Activated CD4-positive, alpha-beta T cell treated with anti-CD3 and anti-CD28 coated beads for 48 hours (primary cell): ENCODE data around the gene CDH22.

Experiments used
- DNase-seq: peaks from one replicate; pipeline ENCODE4 v3.0.0-alpha.2; 2020

Gene CDH22

GRCh38 chr20:46133886-46134654 lies 174.2 kb downstream of the CDH22 start:
- no peak for DNase-seq

GRCh38 chr20:46132705-46133120 lies 175.6 kb downstream of the CDH22 start:
- peak; percentile 77 for DNase-seq

- DNase-seq = no peak
These were observed 176.9 kb downstream of the CDH22 start for GRCh38 chr20:46131396-46131795.

DNA sequence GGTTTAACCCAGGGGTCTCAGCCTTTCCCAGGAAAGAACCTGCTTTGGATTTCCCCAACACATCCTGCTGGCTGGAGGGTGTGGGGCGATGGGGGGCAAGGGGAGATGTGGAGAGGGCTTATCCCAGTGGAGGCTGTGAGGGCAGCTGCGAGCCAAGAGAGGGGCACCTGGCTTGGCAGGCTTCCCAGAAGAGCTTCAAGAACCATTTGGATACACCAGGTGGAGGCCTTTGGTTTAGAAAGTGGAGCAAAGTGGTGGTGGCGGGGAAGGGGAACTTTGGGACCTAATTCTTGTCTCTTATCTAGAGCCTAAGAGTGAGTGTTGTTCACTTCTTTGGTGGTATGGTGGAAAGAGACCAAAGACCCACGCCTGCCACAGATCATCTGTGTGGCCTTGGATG lies 177.8 kb downstream of the CDH22 start:
- no peak for DNase-seq

GRCh38 chr20:46129955-46130481 lies 178.3 kb downstream of the CDH22 start:
- no peak for DNase-seq

GRCh38 chr20:46128310-46129151 lies 179.8 kb downstream of the CDH22 start:
- DNase-seq = no peak

DNA sequence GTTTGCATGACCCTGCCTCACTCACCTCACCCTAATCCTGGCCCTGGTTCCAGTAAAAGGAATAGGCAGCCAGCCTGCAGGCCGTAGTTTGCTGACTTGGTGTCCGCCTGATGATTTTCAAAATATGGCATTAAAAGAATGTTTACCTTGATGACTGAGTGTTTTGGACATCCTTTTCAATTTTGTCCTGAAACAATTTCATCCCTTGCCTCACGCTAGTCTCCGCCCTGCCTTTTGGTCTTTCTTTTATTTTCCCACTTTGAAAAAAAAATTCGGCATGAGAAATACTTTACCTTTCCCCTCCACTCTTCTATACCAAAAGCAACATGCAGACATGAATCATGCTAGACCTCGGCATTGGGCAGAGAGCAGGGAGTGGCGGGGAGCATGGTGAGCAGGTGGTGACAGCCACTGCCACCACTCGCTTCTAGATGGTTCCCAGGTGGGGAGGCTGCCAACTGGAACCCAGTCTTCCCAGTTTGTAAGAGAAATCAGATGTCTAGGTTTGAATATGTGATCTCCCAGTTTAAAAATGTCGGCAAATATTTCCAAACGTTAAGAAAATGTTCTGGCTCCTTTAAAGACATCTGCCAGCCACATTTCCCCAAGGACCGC lies 180.8 kb downstream of the CDH22 start:
- DNase-seq = no peak

- DNase-seq = no peak
These were observed 181.8 kb downstream of the CDH22 start for GRCh38 chr20:46126440-46127056.
